Activated naive CD4-positive, alpha-beta T cell treated with anti-CD3 and anti-CD28 coated beads for 36 hours (primary cell): ENCODE results near the gene ATP6V1G3. TPM values are rescaled to one million over a fixed set of nuclear protein-coding genes. Genes with fewer than 3 reads are reported as not detected.

ENCODE experiments used
- CTCF ChIA-PET: fragments of 350-600 bp; sonication (Branson Sonifier 250); formaldehyde crosslinking; loops from one replicate; lab custom pipeline; 2021; ENCODE audit warnings: antibody characterized with exemption; lab: Charles Lee
- DNase-seq: peaks from one replicate; pipeline ENCODE4 v3.0.0-alpha.2; 2020
- H3K27ac Mint-ChIP-seq: one replicate; pipeline ENCODE4 v1.8.0; 2021; ENCODE audit warnings: mild to moderate bottlenecking, mixed read lengths
- H3K27me3 Mint-ChIP-seq: one replicate; pipeline ENCODE4 v1.8.0; 2021; ENCODE audit warnings: low read depth, mixed read lengths
- H3K36me3 Mint-ChIP-seq: one replicate; pipeline ENCODE4 v1.8.0; 2021; ENCODE audit warnings: low read depth, mixed read lengths
- H3K4me1 Mint-ChIP-seq: one replicate; pipeline ENCODE4 v1.8.0; 2021; ENCODE audit warnings: low read depth, mixed read lengths
- H3K4me3 Mint-ChIP-seq: one replicate; pipeline ENCODE4 v1.8.0; 2021; ENCODE audit warnings: mild to moderate bottlenecking, moderate library complexity, mixed read lengths
- H3K9me3 Mint-ChIP-seq: one replicate; pipeline ENCODE4 v1.8.0; 2021; ENCODE audit warnings: mixed read lengths
- intact Hi-C: fragments of 100-400 bp; cut with micrococcal nuclease; formaldehyde crosslinking; loops from one replicate; pipeline ENCODE4 v1.15.1; 2023
- total RNA-seq, 2 experiments: library from RNA; stranded (reverse); gene quantifications; one replicate each; pipeline ENCODE4 v1.2.3, GENCODE V29; 2021

ATP6V1G3 gene
- total RNA-seq, 2 experiments from 2014 or later = not detected

DNA sequence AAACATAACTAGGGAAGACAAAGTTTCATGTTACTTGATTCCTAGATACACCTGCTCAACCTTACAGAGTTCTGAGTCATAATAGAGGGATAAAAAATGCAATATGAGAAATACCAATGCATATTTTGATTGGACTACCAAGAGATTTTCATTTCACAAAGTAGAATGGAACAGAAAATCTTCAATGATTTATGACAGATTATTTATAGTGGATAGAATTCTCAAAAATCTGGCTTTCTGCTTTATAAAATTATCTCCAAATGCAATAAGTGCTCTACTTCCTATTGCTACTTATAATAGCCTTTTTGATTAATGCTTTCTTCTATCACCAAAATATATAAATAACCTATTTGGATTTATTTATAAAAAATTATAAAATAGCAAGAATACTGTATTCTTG lies 18.9 kb upstream of the ATP6V1G3 start:
- CTCF ChIA-PET = interaction anchor here (1.0 to 1.3 kb wide), 3 partner anchors 11 to 37 kb away, joined by 3 read pairs; no protein-coding TSS in a partner anchor
- no peaks in the 10 kb centered on the region for H3K9me3 Mint-ChIP-seq
- H3K36me3 Mint-ChIP-seq = no peaks in the 10 kb centered on the region
- H3K27ac Mint-ChIP-seq = peak overlapping the region; percentile 66
- DNase-seq = no peak
- H3K27me3 Mint-ChIP-seq = no peaks in the 10 kb centered on the region
- peaks cover 75% of the 10 kb centered on the region for H3K4me1 Mint-ChIP-seq
- H3K4me3 Mint-ChIP-seq = no peak overlapping the region
- intact Hi-C loops = loop anchor here (1.0 kb wide), 1 partner anchor 12 kb away; no protein-coding TSS in a partner anchor

DNA sequence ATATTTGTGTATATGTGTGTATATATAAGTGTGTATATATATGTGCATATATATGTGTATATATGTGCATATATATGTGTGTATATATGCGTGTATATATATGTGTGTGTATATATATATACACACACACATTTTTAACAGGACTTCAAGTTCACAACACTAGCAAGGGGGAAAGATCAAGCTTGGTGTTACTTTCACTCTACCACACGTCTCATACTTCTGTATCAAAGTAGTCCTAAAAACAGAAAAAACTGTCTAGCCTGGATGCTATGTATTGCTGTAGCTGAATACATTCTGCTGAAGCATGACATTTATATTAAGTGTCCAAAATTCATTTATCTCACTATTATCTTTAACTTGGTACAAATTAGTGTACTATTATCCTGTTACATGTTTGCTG lies 17.9 kb upstream of the ATP6V1G3 start:
- intact Hi-C loops = no loop called here
- Mint-ChIP-seq H3K36me3 (no peaks in the 10 kb centered on the region), H3K27ac (peak overlapping the region; percentile 3), H3K9me3 (no peaks in the 10 kb centered on the region), H3K4me3 (no peak overlapping the region), H3K27me3 (no peaks in the 10 kb centered on the region), H3K4me1 (peaks cover 74% of the 10 kb centered on the region)
- no peak for DNase-seq
- CTCF ChIA-PET = interaction anchor here (1.0 kb wide), 1 partner anchor 12 kb away, joined by 3 read pairs; no protein-coding TSS in a partner anchor

DNA sequence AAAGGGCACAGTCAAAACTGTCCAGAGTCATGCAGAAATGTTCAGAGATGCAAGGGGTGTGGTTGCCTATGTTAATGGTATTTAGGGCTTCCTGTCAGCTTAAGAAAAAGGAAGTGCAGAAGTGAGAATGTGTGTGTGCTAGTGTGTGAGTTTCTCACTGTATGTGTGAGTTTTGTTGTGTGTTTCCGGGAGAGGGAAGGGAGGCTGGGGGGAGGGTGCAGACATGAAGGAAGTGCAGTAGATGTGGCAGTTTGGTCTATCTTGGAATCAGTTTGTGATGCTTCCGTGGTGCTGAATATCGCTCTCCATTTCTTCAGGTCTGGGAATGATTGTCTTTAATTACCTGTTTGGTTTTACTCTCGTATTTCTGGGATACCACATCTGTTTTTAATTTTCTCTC lies 16.5 kb upstream of the ATP6V1G3 start:
- Mint-ChIP-seq H3K27me3 (no peaks in the 10 kb centered on the region), H3K4me3 (peak overlapping the region; percentile 73), H3K36me3 (no peaks in the 10 kb centered on the region), H3K4me1 (peaks cover 81% of the 10 kb centered on the region), H3K27ac (peak overlapping the region; percentile 85), H3K9me3 (no peaks in the 10 kb centered on the region)
- CTCF ChIA-PET = interaction anchor here (0.9 to 1.8 kb wide), 3 partner anchors 15 to 21 kb away, joined by 3 to 6 read pairs (median 4); no protein-coding TSS in a partner anchor
- DNase-seq = peak; percentile 85
- intact Hi-C loops = loop anchor here (1.0 kb wide), 4 partner anchors 18 to 124 kb away; no protein-coding TSS in a partner anchor

DNA sequence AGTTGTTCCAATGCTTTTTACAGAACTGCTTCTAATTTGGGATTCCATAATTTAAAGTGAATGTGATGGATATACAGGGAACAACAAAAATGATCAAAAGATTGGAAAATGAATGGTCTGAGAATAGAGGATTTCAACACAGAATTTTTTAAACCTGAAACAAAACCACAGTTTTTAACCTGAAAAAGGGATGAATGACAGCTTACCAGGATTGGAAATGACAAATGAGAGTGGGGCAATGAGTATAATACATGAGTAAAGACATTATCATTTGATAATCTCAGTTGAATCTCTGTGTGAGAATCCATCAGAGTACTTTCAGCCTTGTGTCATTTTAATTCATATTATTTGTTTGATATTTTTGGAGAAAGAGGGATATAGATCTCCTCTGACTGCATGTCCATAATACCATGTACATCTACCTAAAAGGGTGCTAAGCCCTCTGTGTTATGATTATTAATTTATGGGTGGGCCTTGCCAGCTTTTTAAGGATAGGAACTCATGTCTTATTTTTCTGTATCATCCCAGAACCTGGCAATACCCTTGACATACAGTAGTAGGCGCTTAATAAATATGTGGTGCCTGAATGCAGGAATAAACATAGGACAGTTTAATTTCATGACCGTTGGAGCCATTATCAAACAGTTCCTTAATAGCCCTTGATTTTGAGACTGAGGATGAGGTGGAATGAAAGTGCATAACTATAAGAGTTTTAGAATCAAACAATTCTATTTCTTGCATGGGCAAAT lies 12.4 kb upstream of the ATP6V1G3 start:
- peaks cover 67% of the 10 kb centered on the region for H3K4me1 Mint-ChIP-seq
- H3K36me3 Mint-ChIP-seq = peaks cover under 1% of the 10 kb centered on the region
- CTCF ChIA-PET = no interaction called here
- H3K27ac Mint-ChIP-seq = no peak overlapping the region
- H3K27me3 Mint-ChIP-seq = no peaks in the 10 kb centered on the region
- no peak for DNase-seq
- no peak overlapping the region for H3K4me3 Mint-ChIP-seq
- intact Hi-C loops = loop anchor here (1.0 kb wide), 1 partner anchor 10 kb away; no protein-coding TSS in a partner anchor
- H3K9me3 Mint-ChIP-seq = no peaks in the 10 kb centered on the region

DNA sequence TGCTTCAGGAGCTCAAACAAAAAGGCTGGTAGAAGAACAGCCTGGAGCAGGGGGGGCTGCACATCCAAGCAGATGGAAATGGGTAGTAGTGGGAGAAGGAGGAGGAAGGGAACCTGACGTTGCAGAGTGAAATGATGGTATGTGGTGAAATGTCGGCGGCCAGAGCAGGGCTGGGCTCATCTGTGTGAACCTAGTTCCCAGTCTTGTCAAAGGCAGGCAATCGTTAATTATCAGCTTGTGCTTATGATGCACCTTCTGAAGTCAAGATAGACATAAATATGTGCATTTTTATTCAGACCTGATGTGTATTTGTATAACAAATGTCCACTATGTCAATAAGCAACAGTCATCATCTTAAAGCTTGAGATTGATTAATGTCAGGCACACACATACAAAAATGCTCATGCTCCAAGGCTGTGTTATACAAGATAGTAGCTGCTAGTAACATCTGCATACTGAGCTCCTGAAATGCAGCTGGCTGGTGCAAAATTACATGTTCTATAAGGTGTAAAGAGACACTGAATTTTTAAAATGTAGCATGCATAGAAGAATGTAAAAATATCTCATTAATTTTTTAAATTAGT lies 10.6 kb upstream of the ATP6V1G3 start:
- CTCF ChIA-PET = interaction anchor here (1.1 to 1.7 kb wide), 3 partner anchors 10 to 17 kb away, joined by 3 to 5 read pairs (median 4); partner anchors contain the start of gene ATP6V1G3
- Mint-ChIP-seq H3K27me3 (no peaks in the 10 kb centered on the region), H3K9me3 (peaks cover 7% of the 10 kb centered on the region), H3K4me1 (peaks cover 52% of the 10 kb centered on the region), H3K27ac (no peak overlapping the region), H3K36me3 (peaks cover 6% of the 10 kb centered on the region), H3K4me3 (no peak overlapping the region)
- intact Hi-C loops = no loop called here
- DNase-seq = no peak

DNA sequence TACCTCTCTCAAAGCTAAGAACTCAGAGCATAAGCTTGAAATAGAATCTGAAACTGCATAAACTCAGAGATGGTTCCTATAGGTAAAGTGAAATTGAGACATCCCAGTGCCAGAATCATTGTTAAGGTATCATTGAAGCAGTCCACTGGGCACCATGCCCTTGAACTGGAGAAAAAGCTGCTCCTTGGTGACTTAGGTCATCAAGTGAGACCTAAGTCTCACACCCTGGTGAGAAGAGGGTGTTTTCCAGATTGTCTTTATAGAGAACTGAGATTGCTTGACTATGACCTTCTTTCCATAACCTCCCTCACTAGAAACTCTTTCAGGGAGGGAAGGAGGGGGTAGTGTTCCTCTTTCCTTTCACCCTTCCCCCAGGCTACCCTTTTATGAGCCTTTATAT lies 9.4 kb upstream of the ATP6V1G3 start:
- no peak overlapping the region for H3K27ac Mint-ChIP-seq
- CTCF ChIA-PET = interaction anchor here (0.8 to 1.4 kb wide), 4 partner anchors 11 to 23 kb away, joined by 3 to 4 read pairs (median 3); no protein-coding TSS in a partner anchor
- intact Hi-C loops = no loop called here

DNA sequence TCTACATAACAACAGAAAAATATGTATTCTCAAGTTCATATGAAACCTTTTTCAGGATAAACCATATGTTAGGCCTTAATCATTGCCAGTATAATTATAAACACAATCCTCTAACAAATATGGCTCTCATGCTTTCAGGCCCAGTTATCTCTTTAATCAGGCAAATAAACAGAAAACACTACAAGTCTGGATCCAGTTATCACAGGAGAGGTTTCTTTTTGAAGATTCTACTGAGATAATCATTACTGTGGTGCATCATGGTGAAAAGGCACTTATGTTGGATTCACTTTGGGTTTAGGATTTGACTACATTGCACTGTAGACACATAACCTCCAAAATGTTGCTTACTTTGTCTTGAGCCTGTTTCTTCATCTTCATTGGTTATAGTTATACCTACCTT lies 8.4 kb upstream of the ATP6V1G3 start:
- peaks cover 47% of the 10 kb centered on the region for H3K4me1 Mint-ChIP-seq
- no peak overlapping the region for H3K27ac Mint-ChIP-seq
- H3K36me3 Mint-ChIP-seq = peaks cover 6% of the 10 kb centered on the region
- no peaks in the 10 kb centered on the region for H3K27me3 Mint-ChIP-seq
- DNase-seq = no peak
- intact Hi-C loops = no loop called here
- CTCF ChIA-PET = interaction anchor here (1.1 kb wide), 1 partner anchor 14 kb away, joined by 3 read pairs; no protein-coding TSS in a partner anchor
- peaks cover 13% of the 10 kb centered on the region for H3K9me3 Mint-ChIP-seq
- H3K4me3 Mint-ChIP-seq = no peak overlapping the region

More for the DNA sequence above, 9.4 kb upstream of the ATP6V1G3 start:
- Mint-ChIP-seq H3K27me3 (no peaks in the 10 kb centered on the region), H3K36me3 (peaks cover 6% of the 10 kb centered on the region), H3K9me3 (peaks cover 13% of the 10 kb centered on the region), H3K4me1 (peaks cover 49% of the 10 kb centered on the region), H3K4me3 (no peak overlapping the region)
- peak; percentile 18 for DNase-seq

DNA sequence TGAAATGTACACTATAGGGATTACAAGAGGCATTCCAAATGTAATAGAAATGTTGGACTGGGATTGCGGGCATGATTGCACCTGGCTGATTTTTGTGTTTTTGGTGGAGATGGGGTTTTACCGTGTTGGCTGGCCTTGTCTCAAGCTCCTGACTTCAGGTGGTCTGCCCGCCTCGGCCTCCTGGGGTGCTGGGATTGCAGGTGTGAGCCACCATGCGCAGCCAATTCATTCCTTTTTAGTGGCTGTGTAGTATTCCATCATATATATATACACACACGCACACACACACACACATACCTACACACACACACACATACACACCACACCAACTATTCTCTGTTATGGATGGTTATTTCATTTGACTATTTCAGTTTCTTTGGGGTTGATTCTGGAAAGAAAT lies 4.7 kb upstream of the ATP6V1G3 start:
- Mint-ChIP-seq H3K4me3 (no peak overlapping the region), H3K36me3 (peaks cover 6% of the 10 kb centered on the region), H3K4me1 (peaks cover 50% of the 10 kb centered on the region), H3K9me3 (peaks cover 13% of the 10 kb centered on the region), H3K27ac (no peak overlapping the region), H3K27me3 (no peaks in the 10 kb centered on the region)
- DNase-seq = no peak
- intact Hi-C loops = no loop called here
- CTCF ChIA-PET = interaction anchor here (0.7 to 1.5 kb wide), 2 partner anchors 10 to 63 kb away, joined by 3 to 4 read pairs; no protein-coding TSS in a partner anchor

DNA sequence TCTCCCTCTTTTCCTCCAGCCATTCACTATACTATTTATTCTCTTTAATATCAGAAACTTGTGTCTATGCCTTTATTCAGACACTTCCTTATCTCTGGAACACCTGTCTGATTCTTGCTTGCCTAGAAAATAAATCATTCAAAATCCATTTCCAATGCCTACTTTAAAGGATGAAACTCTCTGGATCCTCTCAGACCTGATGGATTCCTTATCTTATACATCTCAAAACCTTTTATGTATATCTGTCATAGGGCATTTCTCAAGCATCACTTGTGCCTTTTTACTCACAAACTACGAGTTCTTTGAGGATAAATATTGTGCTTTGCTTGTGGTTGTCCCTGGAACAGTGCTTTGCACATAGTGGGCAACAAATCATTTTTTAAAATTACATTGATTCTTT lies 3.8 kb upstream of the ATP6V1G3 start:
- Mint-ChIP-seq H3K27ac (peak overlapping the region; percentile 76), H3K4me3 (peak overlapping the region; percentile 33), H3K4me1 (peaks cover 51% of the 10 kb centered on the region), H3K36me3 (peaks cover 6% of the 10 kb centered on the region), H3K9me3 (peaks cover 13% of the 10 kb centered on the region), H3K27me3 (no peaks in the 10 kb centered on the region)
- intact Hi-C loops = loop anchor here (5.0 kb wide), 1 partner anchor 58 kb away; no protein-coding TSS in a partner anchor
- CTCF ChIA-PET = interaction anchor here (1.5 kb wide), 1 partner anchor 9 kb away, joined by 4 read pairs; no protein-coding TSS in a partner anchor
- DNase-seq = no peak

DNA sequence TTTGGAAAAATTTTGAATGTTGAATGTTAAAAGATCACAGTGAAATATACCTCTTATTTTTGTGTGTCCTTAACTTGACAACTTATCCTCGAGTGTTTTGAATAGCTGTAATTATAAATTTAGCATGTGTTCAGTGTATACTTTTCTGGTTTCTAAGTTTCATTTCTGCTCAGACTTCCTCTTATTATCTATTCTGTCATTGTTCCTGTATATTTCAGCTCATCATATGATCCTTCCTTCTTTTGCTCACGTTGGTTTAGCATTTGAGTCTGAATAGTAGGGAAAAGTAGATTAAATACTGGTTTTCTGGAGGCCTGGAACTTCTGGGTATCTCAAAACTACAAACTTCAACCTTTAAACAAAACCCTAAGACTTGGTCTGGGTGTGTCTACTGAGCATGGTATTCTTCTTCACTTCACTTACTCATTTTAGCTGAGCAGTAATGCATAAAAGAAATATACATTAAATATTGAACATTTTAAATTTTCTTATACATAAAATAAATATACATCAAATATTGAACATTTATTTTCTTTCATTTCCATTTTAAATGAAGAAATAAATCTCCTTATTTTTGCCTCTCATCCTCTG lies 3.3 kb upstream of the ATP6V1G3 start:
- peaks cover 13% of the 10 kb centered on the region for H3K9me3 Mint-ChIP-seq
- H3K4me3 Mint-ChIP-seq = peak overlapping the region; percentile 33
- H3K36me3 Mint-ChIP-seq = peaks cover 6% of the 10 kb centered on the region
- intact Hi-C loops = loop anchor here (1.0 to 5.0 kb wide), 2 partner anchors 10 to 59 kb away; no protein-coding TSS in a partner anchor
- H3K4me1 Mint-ChIP-seq = peaks cover 53% of the 10 kb centered on the region
- CTCF ChIA-PET = interaction anchor here (1.5 kb wide), 1 partner anchor 9 kb away, joined by 4 read pairs; no protein-coding TSS in a partner anchor
- H3K27me3 Mint-ChIP-seq = no peaks in the 10 kb centered on the region
- peak overlapping the region; percentile 76 for H3K27ac Mint-ChIP-seq
- no peak for DNase-seq

DNA sequence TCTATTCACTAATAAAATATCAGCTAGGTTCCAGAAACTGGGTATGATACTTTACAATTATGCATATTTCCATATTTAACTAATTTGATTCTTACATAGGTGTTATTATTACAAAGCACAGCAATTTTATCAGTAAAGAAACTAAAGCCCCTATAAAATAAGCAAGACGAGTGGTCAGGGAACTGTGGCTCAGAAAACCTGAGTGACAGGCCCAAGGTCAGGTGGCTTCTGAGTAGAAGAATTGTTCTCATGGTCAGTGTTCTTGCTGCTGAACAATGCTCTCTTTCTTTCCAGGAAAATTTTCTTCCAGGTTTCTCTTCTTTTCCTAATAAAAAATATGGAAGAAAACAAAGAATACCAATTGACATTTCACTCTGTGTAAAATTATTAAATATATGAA lies 2.2 kb upstream of the ATP6V1G3 start:
- Mint-ChIP-seq H3K27me3 (no peaks in the 10 kb centered on the region), H3K9me3 (peaks cover 13% of the 10 kb centered on the region), H3K4me1 (peaks cover 62% of the 10 kb centered on the region), H3K4me3 (no peak overlapping the region), H3K36me3 (peaks cover 4% of the 10 kb centered on the region), H3K27ac (no peak overlapping the region)
- CTCF ChIA-PET = interaction anchor here (1.7 kb wide), 1 partner anchor 14 kb away, joined by 4 read pairs; no protein-coding TSS in a partner anchor
- intact Hi-C loops = loop anchor here (1.0 to 5.0 kb wide), 3 partner anchors 8 to 60 kb away; no protein-coding TSS in a partner anchor
- DNase-seq = no peak
